ENCODE results near the gene CDCP1.

DNA sequence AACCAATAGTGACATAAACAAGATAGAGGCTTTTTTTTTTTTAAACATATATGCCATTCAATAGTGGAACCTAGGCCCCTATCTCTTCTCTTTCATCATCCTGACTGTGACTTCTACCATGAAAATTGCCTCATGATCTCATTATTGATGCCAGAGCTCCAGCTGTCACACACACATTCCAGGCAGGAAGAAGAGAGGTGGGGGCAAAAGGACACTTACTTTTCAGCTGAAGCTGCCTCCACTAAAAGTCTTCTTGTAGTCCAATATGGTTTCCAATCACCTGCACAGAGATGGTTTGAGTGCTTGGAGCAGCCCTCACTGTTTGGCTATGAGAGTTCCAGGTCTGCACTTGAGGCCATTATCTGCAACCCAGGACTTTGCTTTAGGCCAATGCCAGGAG lies 75.1 kb downstream of the CDCP1 start:
- TF ChIP-seq POLR2A (IDR thresholded peaks at IDR 0.05) (no peak), POLR2AphosphoS5 (IDR thresholded peaks at IDR 0.05) (no peak), EP300 (IDR thresholded peaks at IDR 0.05) (no peak)
- TF ChIP-seq, protein P1, sequence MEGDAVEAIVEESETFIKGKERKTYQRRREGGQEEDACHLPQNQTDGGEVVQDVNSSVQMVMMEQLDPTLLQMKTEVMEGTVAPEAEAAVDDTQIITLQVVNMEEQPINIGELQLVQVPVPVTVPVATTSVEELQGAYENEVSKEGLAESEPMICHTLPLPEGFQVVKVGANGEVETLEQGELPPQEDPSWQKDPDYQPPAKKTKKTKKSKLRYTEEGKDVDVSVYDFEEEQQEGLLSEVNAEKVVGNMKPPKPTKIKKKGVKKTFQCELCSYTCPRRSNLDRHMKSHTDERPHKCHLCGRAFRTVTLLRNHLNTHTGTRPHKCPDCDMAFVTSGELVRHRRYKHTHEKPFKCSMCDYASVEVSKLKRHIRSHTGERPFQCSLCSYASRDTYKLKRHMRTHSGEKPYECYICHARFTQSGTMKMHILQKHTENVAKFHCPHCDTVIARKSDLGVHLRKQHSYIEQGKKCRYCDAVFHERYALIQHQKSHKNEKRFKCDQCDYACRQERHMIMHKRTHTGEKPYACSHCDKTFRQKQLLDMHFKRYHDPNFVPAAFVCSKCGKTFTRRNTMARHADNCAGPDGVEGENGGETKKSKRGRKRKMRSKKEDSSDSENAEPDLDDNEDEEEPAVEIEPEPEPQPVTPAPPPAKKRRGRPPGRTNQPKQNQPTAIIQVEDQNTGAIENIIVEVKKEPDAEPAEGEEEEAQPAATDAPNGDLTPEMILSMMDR (IDR thresholded peaks at IDR 0.05): no peak

Measured in stomach (tissue), 4 donors.